ENCODE results near the gene FGF14.
"Not testable (repeated sequence)": the region's sequence is repeated elsewhere in the genome, so short reads cannot be mapped to it uniquely, and the experiment has no call there.

The FGF14 gene

DNA sequence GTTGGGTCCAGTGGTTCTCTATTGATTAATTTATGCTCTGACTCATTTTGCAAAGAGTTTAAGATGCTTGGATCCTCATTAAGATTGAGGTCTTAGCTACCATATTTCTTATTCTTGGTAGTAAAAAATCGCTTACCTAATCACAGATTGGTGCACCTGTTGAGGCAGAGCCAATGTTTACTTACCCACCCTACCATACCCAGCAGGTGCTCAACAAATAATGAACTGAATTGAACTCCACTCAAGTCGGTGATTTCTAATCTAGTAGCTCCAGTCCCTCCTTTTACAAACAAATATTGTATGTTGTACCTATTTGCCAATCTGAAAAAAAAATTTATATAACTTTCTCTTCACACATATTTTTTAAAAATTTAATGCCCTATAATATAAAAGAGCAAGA, 361.0 kb downstream of the FGF14 start:
- DNase-seq (ENCODE audit: low read depth in 2 of 2) = no peak

DNA sequence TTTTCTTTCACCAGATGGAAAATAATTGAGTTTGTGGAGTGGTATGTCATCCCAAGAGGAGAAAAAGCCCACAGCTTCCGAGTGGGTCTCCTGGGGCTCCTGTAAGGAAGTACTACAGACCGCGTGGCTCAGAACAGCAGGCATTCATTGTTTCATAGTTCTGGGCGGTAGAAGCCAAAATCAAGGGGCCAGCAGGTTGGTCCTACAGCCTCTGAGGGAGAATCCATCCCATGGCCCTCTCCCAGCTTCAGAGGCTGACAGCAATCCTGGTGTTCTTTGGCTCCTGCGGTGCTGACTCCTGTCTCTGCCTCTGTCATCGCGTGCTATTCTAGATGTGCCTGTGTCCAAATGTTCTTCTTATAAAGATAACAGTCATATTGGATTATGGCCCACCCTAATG, 362.6 kb downstream of the FGF14 start:
- DNase-seq (ENCODE audit: low read depth in 2 of 2) = no peak

DNA sequence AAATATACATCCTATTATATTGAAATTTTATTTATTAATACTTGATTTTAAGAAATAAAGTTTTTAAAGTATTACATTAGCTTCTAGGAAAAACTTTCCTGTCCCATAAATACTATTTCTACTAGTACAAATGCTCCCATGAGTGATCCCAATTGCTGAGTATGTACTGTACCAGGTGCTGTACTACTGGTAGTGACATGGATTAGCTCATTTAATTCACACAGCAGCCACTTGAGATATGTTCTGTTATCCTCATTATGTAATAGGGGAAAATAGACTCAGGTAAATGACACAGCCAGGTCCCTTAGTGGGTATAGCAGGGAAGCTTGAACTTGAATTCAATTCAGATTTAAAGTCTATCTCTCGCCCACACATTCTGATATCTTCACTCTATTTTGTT, 363.1 kb downstream of the FGF14 start:
- DNase-seq (ENCODE audit: low read depth in 2 of 2) = no peak

DNA sequence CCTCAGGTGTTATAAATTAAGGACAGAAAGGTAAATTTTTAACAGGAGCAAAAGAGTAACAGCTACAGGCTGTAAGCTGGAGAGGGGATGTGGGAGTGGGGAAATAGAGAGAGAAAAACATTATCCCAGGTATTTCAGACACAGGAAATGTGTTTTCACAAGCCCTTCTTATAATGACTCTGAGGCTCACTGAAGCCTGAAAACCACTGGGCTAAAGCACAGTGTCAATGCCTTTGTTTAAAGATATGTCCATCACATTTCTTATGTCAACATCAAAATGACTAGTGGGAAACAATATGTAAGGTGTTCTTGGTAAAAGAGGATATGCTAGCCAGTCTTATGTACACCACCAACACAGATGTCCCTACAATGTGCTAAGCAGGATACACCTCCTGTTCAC, 365.9 kb downstream of the FGF14 start:
- DNase-seq (ENCODE audit: low read depth in 2 of 2) = no peak

DNA sequence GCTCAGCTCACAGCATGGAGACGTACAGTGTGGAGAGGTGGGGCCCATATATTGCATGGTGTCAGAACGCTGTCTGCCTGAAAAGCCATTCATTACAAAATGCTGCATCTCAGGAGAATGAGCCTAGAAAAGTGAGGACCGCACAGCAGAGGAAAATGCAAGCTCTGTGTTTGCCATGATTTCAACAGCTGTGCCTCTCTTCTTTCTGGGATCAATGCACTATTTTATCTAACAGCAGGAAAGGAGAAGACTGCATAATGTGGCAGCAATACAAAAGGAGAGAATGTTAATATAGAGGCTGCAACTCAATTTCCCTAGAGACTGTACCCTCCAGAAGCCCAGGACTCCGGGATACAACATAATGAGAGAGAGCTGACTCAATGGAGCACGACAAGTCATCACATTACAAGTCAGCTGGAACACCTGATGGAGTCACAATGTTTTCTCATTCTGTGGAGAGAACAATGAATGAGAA, 368.0 kb downstream of the FGF14 start:
- no peak for DNase-seq (ENCODE audit: low read depth in 2 of 2)

DNA sequence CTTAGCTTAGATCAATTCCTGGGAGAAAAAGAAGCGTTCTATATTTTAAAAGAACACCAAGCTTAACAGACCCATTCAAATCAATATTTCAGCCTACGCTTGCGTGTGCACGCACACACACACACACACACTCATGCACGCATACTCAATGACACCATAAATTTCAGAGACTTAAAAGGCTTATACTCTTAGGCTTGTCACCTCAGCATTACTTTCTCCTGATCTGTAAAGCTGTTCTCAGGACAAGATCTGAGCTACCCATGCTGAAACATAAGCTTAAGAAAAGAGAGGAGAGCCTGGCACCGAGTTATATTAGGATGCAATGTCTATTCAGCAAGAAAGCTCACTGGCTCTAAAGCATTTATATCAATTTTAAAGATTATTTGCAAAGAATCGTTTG, 368.5 kb downstream of the FGF14 start:
- no peak for DNase-seq (ENCODE audit: low read depth in 2 of 2)

DNA sequence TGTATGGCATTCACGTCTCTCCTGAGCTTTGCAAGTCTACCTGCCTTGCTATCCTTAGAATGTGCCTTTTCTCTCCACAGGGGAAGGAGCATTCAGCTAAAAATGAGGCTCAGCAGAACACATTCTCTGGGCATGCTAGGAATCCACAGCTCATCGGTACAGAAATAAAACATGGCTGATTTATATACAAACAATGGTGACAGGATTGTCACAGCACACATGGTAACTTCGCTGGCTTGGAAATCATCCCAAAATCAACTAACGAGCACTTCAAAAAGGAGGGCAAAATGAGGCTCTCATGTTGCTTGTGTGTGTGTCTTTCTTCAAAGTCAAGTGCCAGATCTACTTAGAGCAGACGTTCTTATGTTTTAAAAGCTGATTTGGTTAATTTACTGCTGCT, 373.0 kb downstream of the FGF14 start:
- no peak for DNase-seq (ENCODE audit: low read depth in 2 of 2)

DNA sequence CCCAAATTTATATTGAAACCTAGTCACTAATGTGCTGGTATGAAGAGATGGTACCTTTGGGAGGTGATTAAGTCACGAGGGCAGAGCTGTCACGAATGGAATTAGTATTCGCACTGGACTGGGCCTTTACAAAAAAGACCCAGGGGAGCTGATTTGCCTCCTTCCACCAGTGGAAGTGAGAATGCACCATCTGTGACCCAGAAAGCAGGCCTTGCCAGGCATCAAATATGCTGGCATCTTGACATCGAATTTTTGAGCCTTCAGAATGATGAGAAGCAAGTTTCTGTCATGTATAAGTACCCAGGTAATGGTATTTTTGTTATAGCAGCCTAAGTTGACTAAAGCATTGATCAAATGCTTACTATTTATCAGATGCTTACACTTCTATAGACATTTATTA, 373.6 kb downstream of the FGF14 start:
- no peak for DNase-seq (ENCODE audit: low read depth in 2 of 2)

DNA sequence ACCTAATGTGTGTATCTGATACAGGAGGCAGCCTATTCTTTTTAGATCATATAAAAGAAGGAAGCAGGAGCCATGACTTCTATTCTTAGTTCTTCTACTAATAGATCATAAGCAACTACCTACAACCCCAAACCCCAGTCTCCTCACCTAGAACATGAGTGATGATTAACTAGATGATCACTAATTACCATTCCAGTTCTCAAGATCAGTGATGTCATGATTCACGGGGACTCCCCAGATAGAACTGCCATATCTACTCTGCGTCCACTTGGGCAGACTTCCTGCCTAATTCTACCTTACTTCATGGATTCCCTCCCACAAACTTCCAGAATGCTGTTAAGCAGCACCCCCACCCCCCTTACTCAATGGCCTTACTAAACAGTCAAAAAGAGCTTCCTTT, 380.1 kb downstream of the FGF14 start:
- no peak for DNase-seq (ENCODE audit: low read depth in 2 of 2)

DNA sequence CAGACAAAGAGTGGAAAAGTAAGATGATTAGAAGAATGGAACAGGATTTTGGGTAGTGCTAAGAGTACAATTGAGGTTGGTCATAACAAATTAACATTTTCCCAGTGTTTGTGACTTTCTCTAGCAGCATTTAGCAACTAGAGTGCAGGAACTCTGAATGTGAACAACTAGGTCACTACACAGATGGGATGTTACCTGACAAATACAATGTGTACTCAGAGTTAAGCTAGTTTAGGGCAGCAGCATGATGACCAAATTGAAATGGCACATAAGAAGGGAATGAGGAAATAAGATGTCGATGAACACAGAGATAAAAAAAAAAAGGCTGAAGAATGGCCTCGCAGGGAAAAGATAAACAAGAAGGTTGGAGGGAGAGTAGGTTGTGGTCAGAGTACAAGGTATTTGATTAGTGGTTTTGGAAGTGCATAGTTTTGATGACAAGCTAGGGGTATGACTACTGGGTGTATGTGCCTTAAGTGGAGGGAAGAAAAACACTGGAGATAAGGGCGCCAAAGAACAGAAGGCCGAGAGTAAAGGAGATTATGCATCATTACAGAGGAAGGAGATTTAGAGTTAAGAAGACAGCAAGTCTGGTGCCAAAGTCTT, 381.1 kb downstream of the FGF14 start:
- DNase-seq (ENCODE audit: low read depth in 2 of 2) = no peak

DNA sequence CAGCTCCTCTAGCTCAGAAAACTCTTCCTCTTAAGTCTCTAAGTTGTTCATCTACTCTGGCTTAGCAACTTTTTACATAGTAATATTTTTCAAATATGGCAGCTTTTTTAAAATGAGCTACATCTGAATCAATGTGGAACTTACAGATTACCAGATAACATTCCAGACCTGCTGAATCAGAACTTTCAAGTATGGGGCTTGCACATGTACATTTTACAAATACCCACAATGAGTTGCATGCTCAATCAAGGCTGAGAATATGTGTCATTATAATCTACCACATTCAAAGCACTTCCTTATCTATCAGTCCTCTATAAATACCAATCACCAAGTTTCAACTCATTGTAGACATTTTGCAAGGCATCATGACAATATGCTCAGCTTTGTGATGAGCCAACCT, 383.1 kb downstream of the FGF14 start:
- no peak for DNase-seq (ENCODE audit: low read depth in 2 of 2)

DNA sequence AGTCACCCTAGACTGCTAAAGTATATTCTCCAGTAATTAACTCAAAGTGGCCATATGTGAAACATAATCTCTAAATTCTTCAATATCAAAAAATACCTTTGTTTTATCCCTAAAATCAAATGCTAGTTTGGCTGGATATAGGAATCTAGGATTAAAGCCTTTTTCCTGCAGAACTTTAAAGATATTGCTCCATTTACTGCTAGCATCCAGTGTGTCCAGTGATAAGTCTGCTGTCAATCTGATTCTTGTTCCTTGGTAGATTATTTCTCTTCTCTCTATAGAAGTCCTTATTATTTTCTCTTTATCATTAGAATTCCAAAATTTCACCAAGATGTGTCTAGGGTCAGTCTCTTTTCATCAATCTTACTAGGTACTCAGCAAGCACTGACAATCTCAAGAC, 384.6 kb downstream of the FGF14 start:
- DNase-seq (ENCODE audit: low read depth in 2 of 2) = no peak

DNA sequence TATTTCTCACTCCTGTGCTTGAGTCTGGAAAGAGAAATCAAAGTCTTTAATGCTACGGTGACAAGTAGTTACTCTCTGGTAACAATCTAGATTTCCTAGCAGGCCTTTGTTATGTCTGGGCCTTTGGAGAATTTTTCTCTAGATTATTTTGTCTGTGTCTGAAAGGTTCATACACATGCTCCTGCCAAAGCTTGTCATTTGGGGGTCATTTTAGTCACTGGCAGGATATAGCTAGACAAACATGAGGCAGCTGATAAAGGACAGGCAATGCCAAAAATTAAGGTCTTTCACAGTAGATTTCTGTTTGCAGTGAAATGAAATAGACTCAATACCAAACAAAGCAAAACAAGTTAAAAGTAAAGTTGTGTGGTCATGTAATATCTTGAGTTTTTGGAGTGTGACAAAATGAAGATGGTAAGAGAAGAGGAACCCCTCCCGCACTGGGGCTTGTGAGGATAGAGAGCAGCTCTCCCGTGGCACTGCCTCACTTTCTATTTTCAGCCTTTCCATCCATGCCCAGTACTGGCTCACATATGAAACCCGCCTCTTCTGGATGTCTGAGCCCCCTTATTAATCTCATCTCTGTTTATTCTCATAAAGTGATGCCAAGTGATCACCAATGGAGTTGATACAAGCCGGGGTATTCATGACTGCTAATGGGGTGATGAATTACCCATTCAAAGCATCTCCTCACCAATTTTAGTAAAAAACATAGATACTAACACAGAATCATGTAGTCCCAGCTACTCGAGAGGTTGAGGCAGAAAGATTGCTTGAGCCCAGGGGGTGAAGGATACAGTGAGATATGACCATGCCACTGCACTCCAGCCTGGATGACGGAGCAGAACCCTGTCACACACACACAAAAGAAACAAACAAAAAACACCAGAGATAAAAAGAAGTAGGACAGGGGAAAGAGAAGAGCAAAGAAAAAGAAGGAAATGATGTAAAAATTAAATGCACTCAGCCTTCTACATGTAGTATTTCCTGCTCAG, 389.3 kb downstream of the FGF14 start:
- no peak for DNase-seq (ENCODE audit: low read depth in 2 of 2)

DNA sequence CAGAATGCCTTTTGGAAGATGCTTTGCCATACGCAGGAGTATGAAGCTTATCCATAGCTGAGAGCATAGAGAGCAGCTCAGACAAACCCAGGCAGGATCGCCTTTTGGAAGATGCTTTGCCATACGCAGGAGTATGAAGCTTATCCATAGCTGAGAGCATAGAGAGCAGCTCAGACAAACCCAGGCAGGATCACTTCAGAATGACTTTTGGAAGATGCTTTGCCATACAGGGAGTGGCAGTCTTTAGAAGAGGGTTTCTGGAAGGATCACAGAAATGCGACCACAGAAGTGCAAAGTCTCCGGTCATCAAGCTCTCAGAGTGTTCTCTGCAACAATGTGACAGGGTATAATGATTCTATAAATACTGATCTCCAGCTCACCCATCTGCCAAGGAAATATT, 390.4 kb downstream of the FGF14 start:
- DNase-seq (ENCODE audit: low read depth in 2 of 2) = not testable (repeated sequence)

DNA sequence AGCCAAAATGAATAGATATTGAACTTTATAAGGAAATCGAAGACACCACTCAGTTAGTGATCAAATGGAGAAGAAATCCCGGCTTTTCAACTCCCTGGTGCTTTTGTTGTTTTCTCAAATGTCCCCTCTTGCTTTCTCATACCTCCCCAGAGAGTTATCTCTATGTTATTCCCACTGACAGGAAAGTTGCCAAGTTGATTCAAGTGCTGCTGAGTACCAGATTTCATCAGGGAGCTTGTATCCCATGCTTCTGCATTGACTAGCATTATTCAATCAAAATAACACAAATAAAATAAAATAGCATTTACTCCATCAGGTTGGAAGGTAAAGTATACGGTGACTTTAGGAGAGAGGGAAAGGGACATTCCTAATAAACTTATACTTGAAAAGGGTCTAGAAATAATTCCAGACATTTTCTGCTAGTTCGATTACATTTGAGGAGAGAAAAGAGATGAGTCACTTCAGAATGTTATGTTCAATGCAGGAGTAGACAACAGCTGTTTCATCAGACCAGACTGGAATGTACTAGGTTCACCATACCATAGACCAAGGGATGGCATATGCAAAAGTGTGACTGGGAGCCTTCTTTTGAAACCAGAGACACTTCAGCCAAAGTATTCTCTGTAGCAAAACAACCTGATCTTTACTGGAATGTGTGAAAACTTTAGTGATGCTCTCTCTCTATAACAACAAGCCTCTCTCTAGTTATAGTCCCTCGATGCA, 397.8 kb downstream of the FGF14 start:
- DNase-seq (ENCODE audit: low read depth in 2 of 2) = no peak

DNA sequence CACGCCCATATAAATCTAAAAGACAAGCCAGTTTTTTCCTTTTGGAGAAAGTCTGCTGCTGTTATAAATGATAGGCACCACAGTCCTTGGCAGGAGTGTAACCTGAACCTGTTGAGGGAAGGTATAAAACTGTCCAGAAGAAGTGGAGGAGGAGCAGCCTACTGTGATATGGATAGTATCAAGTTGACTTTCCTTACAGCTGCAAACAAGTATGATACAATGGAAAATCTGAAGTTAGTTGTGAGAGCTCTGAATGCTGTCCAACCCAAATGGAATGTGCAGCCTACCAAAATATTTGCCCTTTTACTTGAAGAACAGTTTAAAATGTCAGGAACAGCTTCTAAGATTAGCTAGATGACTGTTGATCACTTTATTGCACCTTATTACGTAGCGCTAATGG, 399.6 kb downstream of the FGF14 start:
- no peak for DNase-seq (ENCODE audit: low read depth in 2 of 2)

DNA sequence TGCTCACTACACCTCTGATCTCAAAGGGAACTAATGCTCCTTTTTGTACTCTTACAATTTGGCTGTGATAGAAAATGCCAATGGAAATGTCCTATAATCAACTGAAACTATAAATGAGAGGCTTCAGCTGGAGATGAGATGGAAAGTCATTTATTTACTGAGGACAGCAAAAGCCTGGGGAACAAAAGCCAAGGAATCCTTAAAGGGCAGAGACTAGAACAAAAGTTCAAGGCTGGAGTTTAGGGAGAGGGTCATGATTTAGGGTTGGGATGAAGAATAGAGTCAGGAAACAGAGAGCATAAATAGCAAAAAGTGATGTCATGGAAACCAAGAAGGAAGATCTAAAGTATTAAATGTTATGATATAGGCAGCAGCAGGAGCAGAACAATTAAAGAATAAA, 401.1 kb downstream of the FGF14 start:
- DNase-seq (ENCODE audit: low read depth in 2 of 2) = no peak

DNA sequence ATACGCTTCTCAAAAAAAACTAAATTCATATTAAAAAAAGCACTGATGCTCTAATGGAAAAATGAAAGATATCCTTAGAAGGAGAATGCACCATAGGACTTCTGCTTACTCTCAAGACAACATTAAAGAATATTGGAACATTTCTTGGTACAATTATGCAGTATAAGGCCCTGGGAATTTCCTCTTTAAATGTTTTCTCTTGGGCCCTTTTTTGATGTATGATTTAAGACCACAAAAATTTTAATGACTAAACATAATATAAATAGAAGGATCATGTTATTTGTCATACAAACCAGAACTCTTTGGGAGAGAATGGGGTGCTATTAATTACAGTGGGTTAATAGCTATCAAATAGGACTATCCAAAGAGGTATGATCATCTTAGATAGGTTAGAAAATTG, 403.7 kb downstream of the FGF14 start:
- DNase-seq (ENCODE audit: low read depth in 2 of 2) = no peak

DNA sequence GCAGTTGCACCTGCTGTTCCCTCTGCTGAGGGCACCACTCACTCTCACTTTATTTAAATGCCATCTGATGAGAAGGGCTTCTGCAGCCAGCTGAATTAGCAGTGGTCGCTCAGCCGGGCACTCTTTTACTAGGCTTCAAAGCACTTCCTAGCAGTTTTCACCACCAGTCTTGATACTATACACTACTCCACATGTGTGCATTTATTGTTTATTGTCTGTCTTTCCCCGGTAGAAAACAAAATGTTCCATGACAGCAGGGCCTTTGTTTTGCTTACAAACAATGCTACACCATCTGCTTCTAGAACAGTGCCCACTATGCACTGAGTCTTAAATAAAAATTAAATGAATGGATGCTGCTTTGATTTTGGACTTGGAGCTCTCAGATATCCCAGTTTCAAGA, 404.9 kb downstream of the FGF14 start:
- no peak for DNase-seq (ENCODE audit: low read depth in 2 of 2)

DNA sequence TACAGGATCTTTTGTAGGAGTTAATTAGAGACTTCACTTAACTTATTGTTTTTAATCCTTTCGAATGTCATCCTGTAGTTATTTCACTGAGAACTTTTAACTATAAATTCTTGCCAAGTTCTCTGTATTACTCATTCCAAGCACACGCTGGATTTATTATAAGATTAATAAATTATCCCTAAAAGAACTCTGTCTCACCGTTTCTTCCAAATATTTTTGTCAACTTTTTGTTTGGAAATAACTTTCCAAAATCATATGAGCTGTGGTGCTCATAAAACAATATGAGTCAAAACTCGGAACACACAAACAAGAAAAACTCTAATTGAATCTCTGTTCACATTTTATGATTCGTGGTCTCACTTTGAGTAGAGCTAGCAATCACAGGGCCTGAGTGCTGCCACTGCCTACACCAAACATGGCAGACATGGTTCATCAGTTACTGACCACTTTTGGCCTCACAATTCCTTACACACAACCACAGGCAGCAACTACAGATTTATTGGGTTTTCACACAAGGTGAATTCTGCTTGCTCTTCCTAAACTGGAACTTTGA, 412.0 kb downstream of the FGF14 start:
- DNase-seq (ENCODE audit: low read depth in 2 of 2) = no peak

DNA sequence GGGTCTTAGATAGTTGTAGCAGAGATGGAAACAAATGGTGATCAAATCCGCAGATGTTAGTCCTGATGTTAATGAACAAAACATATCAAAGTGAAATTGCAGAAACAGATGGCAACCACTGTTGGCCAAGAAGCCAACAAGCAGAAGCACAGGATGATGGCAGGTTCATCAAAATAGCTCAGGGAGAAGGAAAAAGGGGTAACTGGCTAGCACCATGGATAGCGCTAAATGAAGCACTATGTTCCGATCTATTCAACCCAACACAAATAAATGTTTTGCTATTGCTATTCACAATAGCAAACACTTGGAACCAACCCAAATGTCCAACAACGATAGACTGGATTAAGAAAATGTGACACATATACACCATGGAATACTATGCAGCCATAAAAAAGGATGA, 413.7 kb downstream of the FGF14 start:
- no peak for DNase-seq (ENCODE audit: low read depth in 2 of 2)

DNA sequence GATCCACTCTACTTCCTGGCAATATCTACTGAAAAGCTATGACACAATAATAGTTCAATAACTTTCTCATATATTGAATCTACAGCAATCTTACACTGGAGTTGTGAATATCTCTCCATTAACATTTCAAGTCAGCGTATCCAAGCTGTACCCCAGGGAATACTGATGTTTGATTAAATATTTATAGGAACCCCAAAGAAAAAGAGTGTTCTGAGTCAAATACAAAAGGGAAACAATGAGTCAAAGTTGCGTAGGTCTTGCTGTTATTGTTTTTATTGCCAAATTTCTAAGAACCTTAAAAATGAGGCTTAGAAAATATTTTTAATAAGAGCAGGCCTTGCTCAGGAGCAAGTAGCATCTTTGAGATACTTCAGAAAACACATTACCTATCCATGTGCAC, 415.5 kb downstream of the FGF14 start:
- no peak for DNase-seq (ENCODE audit: low read depth in 2 of 2)
